H1 (cell line): ENCODE measurements around the gene EVA1C. TPM values are rescaled to one million over a fixed set of nuclear protein-coding genes. Genes with fewer than 3 reads are reported as not detected.
A peak's percentile ranks its signal among the peaks of the same experiment; 100 is the strongest.

Source experiments
- CTCF ChIA-PET: fragments of 300-600 bp; sonication (Branson Sonifier 250); formaldehyde crosslinking; loops from one replicate; lab custom pipeline; 2021; ENCODE audit not compliant: partially characterized antibody; lab: Charles Lee
- POLR2A ChIA-PET: fragments of 300-600 bp; sonication (Branson Sonifier 250); formaldehyde crosslinking; loops from one replicate; lab custom pipeline; 2021; ENCODE audit warnings: inconsistent platforms; ENCODE audit not compliant: partially characterized antibody; lab: Charles Lee
- DNase-seq, 2 experiments: peaks; one replicate each; pipeline versions ENCODE4 v3.0.0 to v3.0.0-alpha.2; 2010 to 2022; ENCODE audit warnings: low spot score in 2 of 2, low read depth in 1 of 2, mixed read lengths in 1 of 2
- FAIRE-seq: peaks from 2 replicates; lab custom pipeline; 2011; peaks lifted over from hg19 to GRCh38; lab: Jason Lieb, UNC
- H2AFZ ChIP-seq: 2 replicates; pipeline ENCODE4 v1.8.1; 2012; ENCODE audit warnings: low read length, inconsistent platforms
- H2AK5ac ChIP-seq: 2 replicates; pipeline ENCODE4 v1.6.1; 2013; ENCODE audit warnings: low read depth, low read length
- H2BK120ac ChIP-seq: replicated peaks from 2 replicates; pipeline ENCODE3; 2013; ENCODE audit warnings: low read depth, low read length, inconsistent platforms
- H2BK12ac ChIP-seq: 2 replicates; pipeline ENCODE4 v1.6.1; 2013; ENCODE audit warnings: low read depth, low read length
- H2BK15ac ChIP-seq: 2 replicates; pipeline ENCODE4 v1.6.1; 2013; ENCODE audit warnings: low read length
- H2BK20ac ChIP-seq: 2 replicates; pipeline ENCODE4 v1.6.1; 2013; ENCODE audit warnings: low read length
- H2BK5ac ChIP-seq: 2 replicates; pipeline ENCODE4 v1.6.1; 2013; ENCODE audit warnings: low read depth, low read length
- H3K14ac ChIP-seq: 2 replicates; pipeline ENCODE4 v1.6.1; 2013; ENCODE audit warnings: inconsistent platforms; ENCODE audit not compliant: insufficient read length
- H3K18ac ChIP-seq: 2 replicates; pipeline ENCODE4 v1.6.1; 2013; ENCODE audit warnings: low read length; ENCODE audit errors: extremely low read depth
- H3K23ac ChIP-seq: 2 replicates; pipeline ENCODE4 v1.6.1; 2013; ENCODE audit warnings: inconsistent platforms; ENCODE audit not compliant: insufficient read length
- H3K23me2 ChIP-seq: 2 replicates; pipeline ENCODE4 v1.6.1; 2013; ENCODE audit warnings: low read depth, low read length
- H3K27ac ChIP-seq: 2 replicates; pipeline ENCODE4 v1.6.1; 2011; ENCODE audit warnings: low read depth, low read length, inconsistent platforms
- H3K27me3 ChIP-seq, 4 experiments: replicated peaks in 1 of 4; 1 replicate in 1 of 4; 2 replicates in 3 of 4; pipeline versions ENCODE4 v1.6.1 to v1.8.1; 2011 to 2013; ENCODE audit warnings: low read length in 3 of 4, mild to moderate bottlenecking in 3 of 4, inconsistent platforms in 2 of 4, mixed read lengths in 2 of 4, moderate library complexity in 1 of 4; ENCODE audit not compliant: control insufficient read depth in 3 of 4, insufficient read depth in 3 of 4; ENCODE audit errors: extremely low read depth in 1 of 4
- H3K36me3 ChIP-seq, 4 experiments: 2 replicates each; pipeline versions ENCODE4 v1.6.1 to v1.8.1; 2011 to 2013; ENCODE audit warnings: mild to moderate bottlenecking in 4 of 4, low read length in 3 of 4, moderate library complexity in 2 of 4, control low read depth in 1 of 4, inconsistent platforms in 1 of 4; ENCODE audit not compliant: insufficient read depth in 4 of 4, control insufficient read depth in 2 of 4
- H3K4ac ChIP-seq: replicated peaks from 2 replicates; pipeline ENCODE3; 2013; ENCODE audit warnings: low read length, low read depth, mixed read lengths, inconsistent platforms; ENCODE audit not compliant: insufficient read length
- H3K4me1 ChIP-seq, 4 experiments: replicated peaks in 1 of 4; 1 replicate in 1 of 4; 2 replicates in 3 of 4; pipeline versions ENCODE4 v1.6.1 to v1.8.1; 2011 to 2013; ENCODE audit warnings: low read length in 3 of 4, inconsistent platforms in 2 of 4, mixed read lengths in 1 of 4; ENCODE audit not compliant: insufficient read depth in 4 of 4, control insufficient read depth in 3 of 4
- H3K4me2 ChIP-seq, 2 experiments: 2 replicates each; pipeline versions ENCODE4 v1.6.1 to v1.8.1; 2011 to 2013; ENCODE audit warnings: low read depth in 2 of 2, low read length in 2 of 2, control low read depth in 1 of 2, inconsistent platforms in 1 of 2, mild to moderate bottlenecking in 1 of 2; ENCODE audit not compliant: insufficient read depth in 1 of 2
- H3K4me3 ChIP-seq, 4 experiments: fragments of 200-600, 300-600 bp in 1 of 4; sonication (generic), shearing (Covaris generic), sonication (Bioruptor Twin) in 1 of 4; 2 replicates each; pipeline versions ENCODE4 v1.5.1 to v1.8.1; 2011 to 2016; ENCODE audit warnings: low read length in 4 of 4, low read depth in 3 of 4, control low read depth in 2 of 4, inconsistent platforms in 2 of 4, mild to moderate bottlenecking in 2 of 4, mixed read lengths in 1 of 4, moderate library complexity in 1 of 4; ENCODE audit not compliant: insufficient read depth in 2 of 4; ENCODE audit errors: extremely low read depth in 1 of 4
- H3K56ac ChIP-seq: replicated peaks from 2 replicates; pipeline ENCODE3; 2013; ENCODE audit warnings: low read depth, mild to moderate bottlenecking, mixed read lengths, low read length, inconsistent platforms; ENCODE audit not compliant: insufficient read length
- H3K79me1 ChIP-seq: 2 replicates; pipeline ENCODE4 v1.6.1; 2013; ENCODE audit warnings: low read depth, low read length, control low read depth
- H3K79me2 ChIP-seq, 2 experiments: 2 replicates each; pipeline versions ENCODE4 v1.6.1 to v1.8.1; 2012 to 2013; ENCODE audit warnings: low read length in 2 of 2, mild to moderate bottlenecking in 2 of 2, inconsistent platforms in 1 of 2; ENCODE audit not compliant: insufficient read depth in 2 of 2, control insufficient read depth in 1 of 2
- H3K9ac ChIP-seq, 4 experiments: replicated peaks in 1 of 4; 1 replicate in 1 of 4; 2 replicates in 3 of 4; pipeline versions ENCODE4 v1.6.1 to v1.8.1; 2011 to 2013; ENCODE audit warnings: low read depth in 3 of 4, low read length in 3 of 4, control low read depth in 2 of 4, mild to moderate bottlenecking in 2 of 4, moderate library complexity in 2 of 4, inconsistent platforms in 1 of 4; ENCODE audit errors: extremely low read depth in 1 of 4
- H3K9me3 ChIP-seq, 2 experiments: 2 replicates each; pipeline versions ENCODE4 v1.6.1 to v1.8.1; 2012 to 2013; ENCODE audit warnings: mild to moderate bottlenecking in 2 of 2, moderate library complexity in 2 of 2, control low read depth in 1 of 2, inconsistent platforms in 1 of 2, low read depth in 1 of 2, low read length in 1 of 2, mixed read lengths in 1 of 2; ENCODE audit not compliant: insufficient read depth in 2 of 2
- H4K20me1 ChIP-seq, 2 experiments: replicated peaks in 1 of 2; 2 replicates each; pipeline versions ENCODE3 to v1.8.1; 2011 to 2013; ENCODE audit warnings: inconsistent platforms in 2 of 2, low read length in 2 of 2, mild to moderate bottlenecking in 1 of 2; ENCODE audit not compliant: insufficient read depth in 2 of 2, control insufficient read depth in 1 of 2
- H4K5ac ChIP-seq: 2 replicates; pipeline ENCODE4 v1.6.1; 2013; ENCODE audit warnings: low read length, low read depth, mixed read lengths, inconsistent platforms; ENCODE audit not compliant: insufficient read length
- H4K8ac ChIP-seq: 2 replicates; pipeline ENCODE4 v1.8.0; 2013; ENCODE audit warnings: mild to moderate bottlenecking, moderate library complexity, low read length, inconsistent platforms; ENCODE audit not compliant: insufficient read depth; ENCODE audit errors: extremely low read depth
- H4K91ac ChIP-seq: replicated peaks from 2 replicates; pipeline ENCODE3; 2013; ENCODE audit warnings: low read length, mixed read lengths, inconsistent platforms; ENCODE audit not compliant: insufficient read length
- BACH1 ChIP-seq: IDR thresholded peaks from 2 replicates; pipeline ENCODE4 v1.6.1; 2012; ENCODE audit warnings: low read length, improper control_type of control experiment
- BRCA1 ChIP-seq: IDR thresholded peaks from 2 replicates; pipeline ENCODE4 v1.6.1; 2012; ENCODE audit warnings: low read depth, low read length, improper control_type of control experiment
- CEBPB ChIP-seq: IDR thresholded peaks from 2 replicates; pipeline ENCODE4 v1.6.1; 2012; ENCODE audit warnings: low read depth, low read length
- EZH2 ChIP-seq: fragments of 200-600 bp; sonication (generic); IDR thresholded peaks from 2 replicates; pipeline ENCODE4 v1.7.1; 2012; ENCODE audit warnings: low read depth, mild to moderate bottlenecking, moderate library complexity, low read length, inconsistent platforms; ENCODE audit not compliant: severe bottlenecking
- JUN ChIP-seq: IDR thresholded peaks from 2 replicates; pipeline ENCODE4 v1.6.1; 2011; ENCODE audit warnings: low read depth, mild to moderate bottlenecking, improper control_type of control experiment, low read length
- KDM1A ChIP-seq: fragments of 200-600, 300-600 bp; sonication (generic); IDR thresholded peaks from 2 replicates; pipeline ENCODE4 v1.7.1; 2016; ENCODE audit warnings: mild to moderate bottlenecking, low read length, borderline replicate concordance
- NANOG ChIP-seq: IDR thresholded peaks from 2 replicates; pipeline ENCODE4 v1.6.1; 2011; ENCODE audit warnings: low read length, low read depth, mild to moderate bottlenecking, inconsistent platforms; ENCODE audit not compliant: insufficient read depth, poor library complexity, severe bottlenecking
- RNF2 ChIP-seq: fragments of 200-900, 300-1000 bp; sonication (generic); IDR thresholded peaks from 2 replicates; pipeline ENCODE4 v1.7.1; 2016; ENCODE audit warnings: borderline replicate concordance, low read depth, mild to moderate bottlenecking, antibody characterized with exemption, low read length; ENCODE audit not compliant: poor library complexity, severe bottlenecking; ENCODE audit errors: missing control alignments
- SIN3A ChIP-seq, 2 experiments: IDR thresholded peaks in 1 of 2; conservative IDR thresholded peaks in 1 of 2; 2 replicates each; pipeline ENCODE4 v1.6.1; 2011 to 2012; ENCODE audit warnings: low read length in 2 of 2, improper control_type of control experiment in 1 of 2, low read depth in 1 of 2, mild to moderate bottlenecking in 1 of 2
- SP2 ChIP-seq: IDR thresholded peaks from 2 replicates; pipeline ENCODE4 v1.6.1; 2012; ENCODE audit warnings: mild to moderate bottlenecking, low read length, inconsistent platforms
- SUZ12 ChIP-seq: fragments of 200-600 bp; sonication (generic); IDR thresholded peaks from 2 replicates; pipeline ENCODE4 v1.6.1; 2012; ENCODE audit warnings: mild to moderate bottlenecking, inconsistent platforms, low read length, moderate library complexity, mixed read lengths
- ZNF274 ChIP-seq: IDR thresholded peaks from 2 replicates; pipeline ENCODE4 v1.7.0; 2012; ENCODE audit warnings: low read length, borderline replicate concordance; ENCODE audit errors: extremely low read depth
- WGBS, 2 experiments: shearing (Covaris generic) in 1 of 2; methylation state at CpG; one replicate each; pipeline versions ENCODE4 v1.1.6 to v1.1.7; 2013 to 2015; ENCODE audit warnings: low lambda C conversion rate in 2 of 2, mixed read lengths in 2 of 2, inconsistent platforms in 1 of 2, low coverage in 1 of 2, missing lambda C conversion rate in 1 of 2; ENCODE audit not compliant: insufficient replicate concordance in 2 of 2, insufficient coverage in 1 of 2, insufficient read length in 1 of 2; ENCODE audit errors: extremely low coverage in 1 of 2, missing lambda C conversion rate in 1 of 2; 5-methylcytosine and 5-hydroxymethylcytosine counted together
- polyA plus RNA-seq, 7 experiments: library from polyadenylated mRNA; depleted of rRNA in 3 of 7; stranded (reverse) in 5 of 7; unstranded in 2 of 7; fragments of >200 nt in 5 of 7; fragments of 200-250 nt in 2 of 7; gene quantifications; 1 replicate in 5 of 7; 2 replicates in 1 of 7; 4 replicates in 1 of 7; pipeline versions ENCODE4 v1.2.1 to v1.2.3, GENCODE V29; 2011 to 2013; ENCODE audit warnings: missing spikeins in 2 of 7, mixed read lengths in 2 of 7
- total RNA-seq: library from RNA; stranded (reverse); fragmentation: NEBNext Ultra II Directional; extraction: Animal tissue kit (Norgen Biotek cat#: 25700); gene quantifications from 2 replicates; pipeline ENCODE4 v1.2.1, GENCODE V29; 2021

The EVA1C gene
- total and polyA plus RNA-seq, 2 of the 8 experiments (the other 6 are each of a cell fraction or from before 2014, with no cell fraction given), result 2.6 to 3.6 TPM

DNA sequence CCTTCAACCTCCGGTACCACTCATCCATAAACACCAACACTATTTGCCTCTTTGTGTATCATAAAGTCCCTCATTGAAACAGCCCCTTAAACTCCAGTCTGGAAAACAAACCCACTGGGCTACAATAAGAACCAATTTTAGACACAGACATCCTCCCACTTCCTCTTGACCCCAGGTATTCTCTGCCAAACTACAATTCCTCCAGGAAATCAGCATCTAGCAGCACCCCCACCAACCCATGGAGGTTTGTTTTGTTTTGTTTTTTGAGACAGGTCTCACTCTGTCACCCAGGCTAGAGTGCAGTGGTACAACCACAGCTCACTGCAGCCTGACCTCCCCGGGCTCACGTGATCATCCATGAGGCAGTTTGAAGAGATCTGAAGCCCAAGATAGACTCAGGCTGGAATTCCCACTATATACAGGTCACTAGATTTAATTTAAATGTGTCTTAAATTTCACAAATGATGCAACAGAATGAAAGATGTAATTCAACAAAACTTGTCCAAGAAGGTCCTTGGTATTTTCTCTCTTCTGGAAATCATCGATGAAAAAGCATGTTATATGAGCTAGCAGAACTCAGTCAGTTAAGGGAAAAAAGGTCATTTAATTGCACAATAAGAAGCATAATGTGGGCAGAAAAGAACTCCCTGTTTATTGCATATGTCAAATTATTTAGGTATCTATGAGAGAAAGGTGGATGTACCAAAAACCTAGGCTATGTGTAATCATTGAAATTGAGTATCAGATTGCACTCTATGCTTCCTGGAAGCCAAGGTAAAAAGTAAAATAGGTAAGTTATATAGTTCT, 142.5 kb downstream of the EVA1C start:
- H3K23ac ChIP-seq, result no peak overlapping the region
- no peak overlapping the region for H3K4ac ChIP-seq
- no peak overlapping the region for H3K4me3 ChIP-seq
- ChIA-PET POLR2A (no interaction called here), CTCF (interaction anchor here (1.3 to 2.0 kb wide), 2 partner anchors 46 to 247 kb away, joined by 4 to 6 read pairs; no protein-coding TSS in a partner anchor)
- FAIRE-seq, result no peak
- H2BK12ac ChIP-seq, result no peak overlapping the region
- no peak overlapping the region for H2BK120ac ChIP-seq
- H3K79me1 ChIP-seq, result no peaks in the 10 kb centered on the region
- H2AFZ ChIP-seq, result no peak overlapping the region
- 0 out of 2 replicates have a peak overlapping the region, but pooled peaks have one; percentile 55 for H2BK20ac ChIP-seq
- no peak overlapping the region for H3K56ac ChIP-seq
- H2AK5ac ChIP-seq, result 0 out of 2 replicates have a peak overlapping the region, but pooled peaks have one; percentile 2
- H3K36me3 ChIP-seq, result no peaks in the 10 kb centered on the region
- peaks cover 0 to 12% (median 2%) of the 10 kb centered on the region in 4 experiments; a peak in 5 of 7 replicates for H3K4me1 ChIP-seq
- no peaks in the 10 kb centered on the region for H3K27me3 ChIP-seq
- H3K79me2 ChIP-seq, result no peaks in the 10 kb centered on the region
- no peak overlapping the region for H3K18ac ChIP-seq
- no peak overlapping the region for H3K14ac ChIP-seq
- H4K91ac ChIP-seq, result no peak overlapping the region
- H3K23me2 ChIP-seq, result no peaks in the 10 kb centered on the region
- H4K5ac ChIP-seq, result no peak overlapping the region
- no peak overlapping the region for H2BK15ac ChIP-seq
- no peak overlapping the region for H3K9ac ChIP-seq
- WGBS, 2 experiments, result 96% methylated on average over 4 of the region's 4 CpGs; no CpG with 5 or more reads in 1 of the 2 experiments
- DNase-seq, result no peak
- no peak overlapping the region for H3K4me2 ChIP-seq
- no peak overlapping the region for H4K8ac ChIP-seq
- no peaks in the 10 kb centered on the region for H3K9me3 ChIP-seq
- H3K27ac ChIP-seq, result no peak overlapping the region
- no peak overlapping the region for H2BK5ac ChIP-seq
- H4K20me1 ChIP-seq, result no peaks in the 10 kb centered on the region
- no peak for TF ChIP-seq SIN3A (conservative IDR thresholded peaks at IDR 0.05 in 1 of 2, IDR thresholded peaks at IDR 0.05 in 1 of 2; ENCODE audit: low read depth in 1 of 2, low read length in 2 of 2)
- TF ChIP-seq EZH2, result no peak
- TF ChIP-seq SP2, result no peak
- TF ChIP-seq RNF2, result no peak
- TF ChIP-seq JUN, result no peak
- TF ChIP-seq NANOG, result no peak
- no peak for TF ChIP-seq BRCA1
- TF ChIP-seq SUZ12, result no peak
- no peak for TF ChIP-seq CEBPB
- no peak for TF ChIP-seq KDM1A
- no peak for TF ChIP-seq BACH1
- TF ChIP-seq ZNF274, result no peak
